Measurements from ENCODE around the gene XRCC2. TPM values are rescaled to one million over a fixed set of nuclear protein-coding genes. Genes with fewer than 3 reads are reported as not detected.

Gene XRCC2
- total RNA-seq, 4 donors from 2014 or later: 0.07 to 0.41 (median 0.20) TPM; not detected in 1

GRCh38 chr7:152641384-152641783, 34.6 kb downstream of the XRCC2 start:
- intact Hi-C loops (cut with DNase I; ENCODE audit: low total_unique reads) (no loop called here), in situ Hi-C loops (cut with MboI; ENCODE audit: low sequenced_read_pairs in 4 of 4) (no loop called here)
- H3K9me3 ChIP-seq: no peaks in the 10 kb centered on the region
- H3K27me3 ChIP-seq: no peaks in the 10 kb centered on the region
- no peak for TF ChIP-seq CTCF (IDR thresholded peaks at IDR 0.05 in 4 of 5, conservative IDR thresholded peaks at IDR 0.05 in 1 of 5)
- TF ChIP-seq POLR2A (IDR thresholded peaks at IDR 0.05): no peak
- H3K27ac ChIP-seq: no peak overlapping the region
- no peaks in the 10 kb centered on the region for H3K4me1 ChIP-seq
- DNase-seq (no peak), ATAC-seq (no peak)
- H3K4me3 ChIP-seq: no peak overlapping the region
- H3K36me3 ChIP-seq: no peaks in the 10 kb centered on the region

GRCh38 chr7:152640829-152641228, 35.1 kb downstream of the XRCC2 start:
- Histone ChIP-seq H3K36me3 (no peaks in the 10 kb centered on the region), H3K4me3 (no peak overlapping the region), H3K27me3 (no peaks in the 10 kb centered on the region), H3K9me3 (no peaks in the 10 kb centered on the region), H3K4me1 (no peaks in the 10 kb centered on the region), H3K27ac (no peak overlapping the region)
- TF ChIP-seq POLR2A (IDR thresholded peaks at IDR 0.05) (no peak), CTCF (IDR thresholded peaks at IDR 0.05 in 4 of 5, conservative IDR thresholded peaks at IDR 0.05 in 1 of 5) (no peak)
- DNase-seq (no peak), ATAC-seq (no peak)
- intact Hi-C loops (cut with DNase I; ENCODE audit: low total_unique reads): no loop called here
- in situ Hi-C loops (cut with MboI; ENCODE audit: low sequenced_read_pairs in 4 of 4): no loop called here

- in situ Hi-C loops (cut with MboI; ENCODE audit: low sequenced_read_pairs in 4 of 4) (no loop called here), intact Hi-C loops (cut with DNase I; ENCODE audit: low total_unique reads) (no loop called here)
- Histone ChIP-seq H3K27me3 (no peaks in the 10 kb centered on the region), H3K36me3 (no peaks in the 10 kb centered on the region), H3K9me3 (no peaks in the 10 kb centered on the region), H3K27ac (no peak overlapping the region), H3K4me3 (no peak overlapping the region), H3K4me1 (no peaks in the 10 kb centered on the region)
- DNase-seq (no peak), ATAC-seq (no peak)
- no peak for TF ChIP-seq POLR2A (IDR thresholded peaks at IDR 0.05)
- TF ChIP-seq CTCF (IDR thresholded peaks at IDR 0.05 in 4 of 5, conservative IDR thresholded peaks at IDR 0.05 in 1 of 5): no peak
Measured at GRCh38 chr7:152637920-152638580, 37.9 kb downstream of the XRCC2 start.

- in situ Hi-C loops (cut with MboI; ENCODE audit: low sequenced_read_pairs in 4 of 4): no loop called here
- Histone ChIP-seq H3K9me3 (no peaks in the 10 kb centered on the region), H3K27ac (no peak overlapping the region), H3K4me3 (no peak overlapping the region), H3K4me1 (no peaks in the 10 kb centered on the region), H3K27me3 (no peaks in the 10 kb centered on the region), H3K36me3 (no peaks in the 10 kb centered on the region)
- no peak for ATAC-seq
- TF ChIP-seq CTCF (IDR thresholded peaks at IDR 0.05 in 4 of 5, conservative IDR thresholded peaks at IDR 0.05 in 1 of 5) (no peak), POLR2A (IDR thresholded peaks at IDR 0.05) (no peak)
- DNase-seq: no peak
- intact Hi-C loops (cut with DNase I; ENCODE audit: low total_unique reads): no loop called here
Measured at GRCh38 chr7:152637161-152637560, 38.8 kb downstream of the XRCC2 start.

GRCh38 chr7:152636441-152636840, 39.5 kb downstream of the XRCC2 start:
- Histone ChIP-seq H3K4me1 (no peaks in the 10 kb centered on the region), H3K27me3 (no peaks in the 10 kb centered on the region), H3K36me3 (no peaks in the 10 kb centered on the region), H3K4me3 (no peak overlapping the region), H3K9me3 (no peaks in the 10 kb centered on the region), H3K27ac (no peak overlapping the region)
- TF ChIP-seq CTCF (IDR thresholded peaks at IDR 0.05 in 4 of 5, conservative IDR thresholded peaks at IDR 0.05 in 1 of 5) (no peak), POLR2A (IDR thresholded peaks at IDR 0.05) (no peak)
- no peak for ATAC-seq
- intact Hi-C loops (cut with DNase I; ENCODE audit: low total_unique reads): no loop called here
- in situ Hi-C loops (cut with MboI; ENCODE audit: low sequenced_read_pairs in 4 of 4): no loop called here
- DNase-seq: no peak
